ENCODE results near the gene CD44.

Gene CD44

DNA sequence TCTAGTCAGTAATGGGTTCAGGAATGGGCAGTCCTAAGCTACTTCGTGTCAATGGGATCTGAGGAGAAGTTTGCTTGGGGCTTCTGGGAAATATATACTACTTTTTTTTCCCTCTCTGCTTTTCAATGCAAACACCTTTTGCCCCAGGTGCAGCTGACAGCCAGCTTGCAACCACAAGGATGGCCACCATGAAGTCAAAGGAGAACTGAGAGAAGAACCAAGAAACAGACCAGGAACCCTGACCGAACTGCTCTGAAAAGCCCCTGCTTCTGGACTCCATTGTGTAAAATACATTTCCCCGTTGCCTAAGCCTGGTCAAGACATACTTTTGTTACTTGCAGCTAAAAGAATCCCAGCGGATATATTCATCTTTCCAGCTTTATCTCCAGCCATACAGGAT lies 20.1 kb upstream of the CD44 start:
- H3K4me3 ChIP-seq (ENCODE audit: low read length) = no peak overlapping the region

DNA sequence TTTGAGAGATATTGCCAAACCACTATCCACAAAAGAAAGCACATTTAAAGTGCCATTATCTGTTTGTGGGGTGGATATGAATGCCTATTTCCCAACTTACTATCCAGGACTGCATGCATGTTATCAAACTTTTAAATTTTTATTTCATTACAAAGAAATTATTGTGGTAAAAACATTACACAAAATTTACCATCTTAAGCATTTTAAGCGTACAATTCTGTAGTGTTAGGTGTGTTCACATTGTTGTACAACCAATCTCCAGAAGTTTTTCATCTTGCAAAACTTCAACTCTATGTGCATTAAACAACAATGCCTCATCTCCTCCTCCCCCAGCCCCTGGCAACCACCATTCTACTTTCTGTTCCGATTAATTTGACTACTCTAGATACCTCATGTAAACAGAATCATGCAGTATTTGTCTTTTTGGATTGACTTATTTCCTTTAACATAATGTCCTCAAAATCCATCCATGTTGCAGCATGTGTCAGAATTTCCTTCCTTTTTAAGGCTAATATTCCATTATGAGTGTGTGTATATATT lies 17.6 kb upstream of the CD44 start:
- H3K4me3 ChIP-seq (ENCODE audit: low read length) = no peak overlapping the region
- TF ChIP-seq ZNF274 (IDR thresholded peaks at IDR 0.05; ENCODE audit: low read depth, low read length) = no peak

More for the DNA sequence above, 20.1 kb upstream of the CD44 start:
- TF ChIP-seq ZNF274 (IDR thresholded peaks at IDR 0.05; ENCODE audit: low read depth, low read length) = no peak

DNA sequence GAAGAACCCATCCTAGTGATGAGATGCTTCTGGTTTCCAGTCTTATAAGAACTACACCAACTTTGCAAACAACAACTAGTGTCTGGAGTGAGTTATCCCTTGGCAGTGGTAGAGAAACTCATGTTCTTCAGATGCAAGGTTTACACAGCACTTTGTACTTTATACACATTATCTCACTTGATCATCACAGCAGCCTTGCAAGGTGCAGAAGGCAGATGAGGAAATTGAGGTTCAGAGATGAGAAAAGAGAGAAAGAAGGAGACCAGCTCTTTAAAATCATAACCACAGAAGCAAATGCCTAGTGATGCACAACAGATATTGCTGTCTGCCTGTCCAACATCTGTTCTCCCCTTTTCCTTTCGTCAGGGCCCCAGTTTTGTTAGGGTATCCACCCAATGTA lies 16.7 kb upstream of the CD44 start:
- TF ChIP-seq ZNF274 (IDR thresholded peaks at IDR 0.05; ENCODE audit: low read depth, low read length) = no peak
- no peak overlapping the region for H3K4me3 ChIP-seq (ENCODE audit: low read length)

DNA sequence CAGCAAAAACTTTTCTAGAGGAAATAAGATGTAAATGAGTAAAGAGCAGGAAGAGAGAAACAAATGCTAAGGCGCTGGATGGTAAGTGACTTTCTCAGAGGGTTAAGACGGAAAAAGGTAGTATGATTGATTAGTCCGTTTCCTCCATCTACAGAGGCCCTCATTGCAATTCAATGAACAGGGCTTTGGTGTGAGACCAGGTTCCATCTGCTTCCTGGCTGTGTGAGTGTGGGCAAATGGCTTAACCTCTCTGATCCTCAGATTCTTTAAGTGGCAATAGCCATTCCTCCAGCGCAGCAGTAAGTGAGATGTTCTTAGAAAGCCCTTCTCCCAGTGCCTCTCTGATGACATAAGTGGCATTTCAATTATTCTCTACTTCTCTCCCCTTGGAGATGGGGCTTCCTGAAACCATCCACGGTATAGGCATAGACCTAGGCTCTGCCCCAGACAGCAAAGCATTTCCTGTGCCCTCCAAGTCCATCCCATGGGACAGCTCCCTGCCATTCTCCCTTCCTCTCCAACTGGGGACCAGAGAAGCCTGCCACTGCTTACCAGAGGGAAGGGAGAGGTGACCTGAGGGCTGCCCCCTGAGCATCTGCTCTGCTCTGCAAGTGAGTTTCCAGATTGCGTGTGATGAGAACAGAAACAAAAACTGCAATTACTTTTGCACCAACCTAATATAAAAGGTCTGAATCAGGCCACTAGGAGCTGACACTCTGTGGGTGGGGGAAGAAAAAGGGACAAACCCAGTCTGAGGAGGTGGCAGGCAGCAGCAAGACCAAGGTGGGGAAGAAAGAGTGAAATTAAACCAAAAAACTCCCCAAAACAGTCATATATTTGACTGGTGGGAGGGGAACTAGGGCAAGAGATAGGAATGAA lies 12.7 kb upstream of the CD44 start:
- TF ChIP-seq ZNF274 (IDR thresholded peaks at IDR 0.05; ENCODE audit: low read depth, low read length) = no peak
- peak overlapping the region; percentile 12; the same call in 1 of the 2 replicates for H3K4me3 ChIP-seq (ENCODE audit: low read length)

DNA sequence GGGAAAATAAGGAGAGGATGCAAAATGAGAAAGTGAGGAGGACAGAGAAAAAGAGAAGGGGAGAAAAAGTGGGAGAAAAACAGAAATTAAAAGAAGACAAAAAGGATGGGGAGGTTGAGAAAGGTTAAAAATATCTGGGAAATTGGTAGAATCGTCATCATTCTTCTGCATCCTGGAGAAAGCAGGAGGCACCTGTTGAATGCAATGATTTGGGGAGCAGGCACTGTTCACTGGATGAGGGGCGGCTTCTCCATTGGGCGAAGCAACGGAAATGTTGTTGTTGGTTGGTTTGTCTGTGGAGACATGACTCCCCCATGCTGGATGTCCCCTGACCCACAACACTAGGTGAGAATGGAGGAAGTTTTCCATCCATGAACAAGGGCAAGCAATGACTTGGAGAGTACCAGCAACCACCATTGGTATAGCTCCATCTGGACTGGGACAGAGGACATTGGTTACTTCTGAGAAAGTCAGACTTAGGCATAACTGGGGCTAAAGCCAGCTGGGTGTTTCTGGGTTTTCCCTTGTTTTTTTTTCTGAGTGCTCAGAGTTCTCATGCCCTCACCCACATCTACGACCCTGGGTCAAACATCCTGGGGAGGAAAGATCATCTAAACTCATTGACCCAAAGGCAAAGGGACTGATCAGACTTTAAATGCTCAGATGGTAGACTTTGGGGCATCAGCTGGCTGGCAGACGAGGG lies 11.9 kb upstream of the CD44 start:
- no peak for TF ChIP-seq ZNF274 (IDR thresholded peaks at IDR 0.05; ENCODE audit: low read depth, low read length)
- peak overlapping the region; percentile 5; the same call in 1 of the 2 replicates for H3K4me3 ChIP-seq (ENCODE audit: low read length)

DNA sequence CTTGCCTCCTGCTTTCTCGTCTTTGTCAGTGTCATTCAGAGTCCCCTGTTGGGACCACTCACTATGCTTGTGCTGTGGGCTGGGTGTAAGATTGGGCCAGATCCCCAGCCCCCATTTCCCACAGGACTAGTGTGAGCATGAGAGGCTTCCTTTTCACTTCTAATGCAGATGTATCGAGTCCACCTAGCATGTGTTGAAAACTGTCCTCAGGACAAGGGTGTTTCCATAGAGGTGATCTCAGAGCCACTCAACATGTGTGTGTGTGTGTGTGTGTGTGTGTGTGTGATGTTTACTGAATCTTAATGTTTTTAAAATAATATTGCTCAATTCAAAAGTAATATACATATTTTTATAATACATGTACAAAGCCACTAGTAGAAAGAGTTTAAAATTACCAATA lies 11.4 kb upstream of the CD44 start:
- no peak overlapping the region for H3K4me3 ChIP-seq (ENCODE audit: low read length)

DNA sequence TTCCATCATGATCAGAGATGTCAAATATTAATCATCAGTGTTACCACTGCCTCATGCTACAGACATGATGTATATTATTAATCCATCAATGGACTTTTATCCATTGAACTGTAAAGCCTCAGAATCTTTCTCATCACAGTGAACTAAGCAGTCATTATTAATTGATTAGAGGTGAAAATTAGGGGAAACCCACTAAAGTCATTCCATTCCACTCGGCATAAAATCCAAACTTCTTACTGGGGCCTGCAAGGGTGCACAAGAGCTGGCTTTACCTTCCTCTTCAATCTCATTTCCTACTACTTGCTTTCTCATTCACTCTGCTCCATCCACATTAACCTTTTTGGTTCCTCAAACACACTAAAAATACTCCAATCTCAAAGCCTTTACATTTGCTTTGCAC lies 7.9 kb upstream of the CD44 start:
- H3K4me3 ChIP-seq (ENCODE audit: low read length) = no peak overlapping the region
- no peak for TF ChIP-seq ZNF274 (IDR thresholded peaks at IDR 0.05; ENCODE audit: low read depth, low read length)

More for the DNA sequence above, 11.4 kb upstream of the CD44 start:
- TF ChIP-seq ZNF274 (IDR thresholded peaks at IDR 0.05; ENCODE audit: low read depth, low read length) = no peak

DNA sequence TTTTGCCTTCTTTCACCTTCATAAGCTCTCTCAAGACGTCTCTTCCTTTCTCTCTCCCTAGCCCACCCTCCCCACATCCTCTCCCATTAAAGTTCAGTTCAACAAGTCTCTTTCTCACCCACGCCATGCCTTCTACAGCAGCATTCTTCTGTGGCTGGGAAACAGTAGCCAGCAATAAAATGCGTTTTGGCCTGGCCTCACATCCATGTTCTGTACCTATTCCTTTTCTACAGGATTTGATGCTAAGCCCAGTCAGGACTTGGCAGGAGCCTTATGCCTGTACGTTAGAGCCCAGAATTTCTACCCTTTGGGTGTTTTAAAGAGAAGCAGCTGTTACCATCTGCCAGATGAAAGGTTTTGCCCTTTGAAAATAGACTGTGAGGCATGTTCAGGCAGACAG lies 7.1 kb upstream of the CD44 start:
- no peak for TF ChIP-seq ZNF274 (IDR thresholded peaks at IDR 0.05; ENCODE audit: low read depth, low read length)
- H3K4me3 ChIP-seq (ENCODE audit: low read length) = no peak overlapping the region

DNA sequence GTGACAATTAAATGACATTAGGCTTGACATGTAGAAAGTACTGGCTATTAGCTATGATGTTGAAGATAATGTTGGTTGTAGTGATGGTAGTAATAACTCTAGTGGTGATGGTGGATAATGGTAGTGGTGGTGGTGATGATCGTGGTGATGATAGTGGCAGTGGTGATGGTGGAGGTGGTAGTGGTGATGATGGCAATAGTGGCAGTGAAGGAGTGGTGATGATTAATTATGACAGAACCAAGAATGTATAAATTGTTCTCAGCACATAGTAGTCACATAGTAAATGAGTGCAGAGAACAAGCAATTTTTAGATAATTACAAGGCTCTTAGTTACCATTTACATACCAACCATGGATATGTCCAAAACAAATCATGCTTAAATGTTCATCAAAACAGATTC lies 5.3 kb upstream of the CD44 start:
- H3K4me3 ChIP-seq (ENCODE audit: low read length) = no peak overlapping the region
- no peak for TF ChIP-seq ZNF274 (IDR thresholded peaks at IDR 0.05; ENCODE audit: low read depth, low read length)

DNA sequence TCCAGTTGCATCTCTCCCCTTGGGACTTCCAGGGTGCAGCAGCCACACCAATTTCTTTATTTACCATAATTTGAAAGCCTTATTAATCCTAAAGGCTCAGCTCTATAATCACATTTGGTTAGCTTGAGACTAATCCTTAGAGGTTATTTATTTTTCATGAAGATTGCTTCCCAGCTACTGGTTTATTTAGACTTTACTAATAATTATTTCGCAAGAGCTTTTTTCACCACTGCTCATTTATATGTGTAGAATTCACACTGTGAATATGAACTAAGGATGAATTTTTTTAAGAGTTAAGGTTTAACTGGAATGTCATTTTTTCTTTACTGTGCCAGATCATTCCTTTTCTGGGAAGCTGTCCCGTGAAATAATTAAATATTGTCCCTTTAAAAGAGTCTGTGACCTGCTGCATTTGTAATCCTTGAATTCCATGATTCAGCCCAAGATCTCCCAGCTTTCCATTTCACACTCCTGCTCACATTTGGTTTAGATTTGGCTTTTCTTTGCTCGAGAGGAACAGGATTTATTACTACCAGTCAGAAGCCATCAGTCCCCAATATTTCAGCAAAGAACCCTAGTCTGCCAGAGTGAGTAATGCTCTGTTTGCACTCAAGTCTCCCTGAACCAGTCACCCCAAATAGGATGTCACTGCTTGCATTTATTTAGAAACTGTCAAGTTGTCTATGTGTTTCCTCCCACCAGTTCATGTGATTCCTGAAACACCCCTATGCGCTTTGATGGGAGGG lies 4.4 kb upstream of the CD44 start:
- TF ChIP-seq ZNF274 (IDR thresholded peaks at IDR 0.05; ENCODE audit: low read depth, low read length) = no peak
- no peak overlapping the region for H3K4me3 ChIP-seq (ENCODE audit: low read length)

DNA sequence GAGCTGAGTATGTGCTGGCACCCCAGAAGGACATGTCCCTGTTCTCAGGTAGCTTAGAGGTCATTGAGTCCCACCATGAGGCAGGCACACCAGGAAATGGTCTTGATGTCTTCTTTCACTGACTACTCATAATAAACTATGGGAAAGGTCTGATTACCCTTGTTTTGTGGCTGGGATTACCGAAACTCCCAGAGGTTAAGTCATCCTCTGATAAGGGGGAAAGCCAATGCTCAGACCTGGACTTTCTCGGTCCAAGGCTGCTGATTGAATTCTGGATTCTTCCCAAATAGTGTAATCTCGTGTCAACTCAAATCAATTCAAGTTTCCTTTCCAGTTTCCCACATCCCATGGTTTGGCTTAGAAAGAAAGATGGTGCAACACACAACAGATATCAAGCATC lies 3.7 kb upstream of the CD44 start:
- no peak for TF ChIP-seq ZNF274 (IDR thresholded peaks at IDR 0.05; ENCODE audit: low read depth, low read length)
- no peak overlapping the region for H3K4me3 ChIP-seq (ENCODE audit: low read length)

DNA sequence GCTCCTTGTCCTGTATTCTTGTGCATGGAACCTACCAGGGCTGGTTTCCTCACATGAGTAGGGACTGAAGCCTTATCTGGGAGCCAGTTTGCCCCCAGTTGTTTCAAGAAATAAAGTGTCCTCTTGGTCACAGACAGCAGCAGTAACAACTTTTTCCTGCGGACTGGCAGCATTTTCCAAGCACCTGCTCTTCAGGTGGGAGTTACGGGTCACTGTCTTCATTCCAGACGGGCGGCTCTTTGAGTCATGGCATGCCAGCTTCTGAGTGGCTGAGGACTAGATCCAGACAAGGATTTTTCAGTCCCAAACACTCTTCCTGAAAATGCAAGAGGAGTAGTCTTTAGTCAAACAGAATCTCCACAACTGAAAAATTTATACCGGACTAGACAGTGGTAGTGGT lies 2.7 kb upstream of the CD44 start:
- no peak overlapping the region for H3K4me3 ChIP-seq (ENCODE audit: low read length)
- TF ChIP-seq ZNF274 (IDR thresholded peaks at IDR 0.05; ENCODE audit: low read depth, low read length) = no peak

DNA sequence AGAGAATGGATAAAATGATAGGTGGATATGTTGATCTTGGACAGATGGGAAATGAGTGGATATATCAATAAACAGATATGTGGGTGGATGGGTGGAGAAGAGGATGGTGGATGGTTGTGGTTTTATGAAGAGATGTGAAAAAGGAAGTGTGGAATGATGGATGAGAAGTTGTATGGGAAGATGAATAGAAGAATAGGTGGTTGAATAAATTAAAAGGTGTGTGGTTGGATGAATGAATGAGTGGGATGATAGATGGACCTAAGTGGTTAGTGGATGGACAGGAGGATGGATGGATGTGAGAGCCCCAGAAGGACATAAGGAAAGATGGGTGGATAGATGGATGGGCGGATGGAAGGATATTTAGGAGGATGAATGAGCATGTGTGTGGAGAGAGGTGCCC lies 913 bp upstream of the CD44 start:
- TF ChIP-seq ZNF274 (IDR thresholded peaks at IDR 0.05; ENCODE audit: low read depth, low read length) = no peak
- no peak overlapping the region for H3K4me3 ChIP-seq (ENCODE audit: low read length)

DNA sequence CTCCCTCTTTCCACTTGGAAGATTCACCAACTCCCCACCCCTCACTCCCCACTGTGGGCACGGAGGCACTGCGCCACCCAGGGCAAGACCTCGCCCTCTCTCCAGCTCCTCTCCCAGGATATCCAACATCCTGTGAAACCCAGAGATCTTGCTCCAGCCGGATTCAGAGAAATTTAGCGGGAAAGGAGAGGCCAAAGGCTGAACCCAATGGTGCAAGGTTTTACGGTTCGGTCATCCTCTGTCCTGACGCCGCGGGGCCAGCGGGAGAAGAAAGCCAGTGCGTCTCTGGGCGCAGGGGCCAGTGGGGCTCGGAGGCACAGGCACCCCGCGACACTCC lies 397 bp upstream of the CD44 start:
- peak overlapping the region; percentile 79; the same call in 1 of the 2 replicates for H3K4me3 ChIP-seq (ENCODE audit: low read length)

More for the DNA sequence above, 397 bp upstream of the CD44 start:
- TF ChIP-seq ZNF274 (IDR thresholded peaks at IDR 0.05; ENCODE audit: low read depth, low read length) = no peak
